IMR-90 (cell line): ENCODE measurements around the gene RAET1E.

Source experiments
- CEBPB ChIP-seq: IDR thresholded peaks from 2 replicates; pipeline ENCODE4 v1.6.1; 2012; ENCODE audit warnings: low read depth, low read length, improper control_type of control experiment
- CHD1 ChIP-seq: IDR thresholded peaks from 2 replicates; pipeline ENCODE4 v1.6.1; 2012; ENCODE audit warnings: low read depth, low read length, improper control_type of control experiment
- MAFK ChIP-seq: IDR thresholded peaks from 2 replicates; pipeline ENCODE4 v1.6.1; 2012; ENCODE audit warnings: low read depth, low read length, improper control_type of control experiment
- POLR2A ChIP-seq: IDR thresholded peaks from 2 replicates; pipeline ENCODE4 v1.6.1; 2012; ENCODE audit warnings: mild to moderate bottlenecking, low read depth, low read length
- RFX5 ChIP-seq: IDR thresholded peaks from 2 replicates; pipeline ENCODE4 v1.8.0; 2012; ENCODE audit warnings: low read depth, mild to moderate bottlenecking, low read length, moderate library complexity
- TF ChIP-seq, protein P1 (sequence below): conservative IDR thresholded peaks from 2 replicates; pipeline ENCODE4 v1.5.1; 2012; ENCODE audit warnings: mild to moderate bottlenecking, low read depth, low read length, improper control_type of control experiment
- TF ChIP-seq, protein P2 (sequence below): fragments of 150-350 bp; IDR thresholded peaks from 2 replicates; pipeline ENCODE4 v1.6.1; 2016; ENCODE audit warnings: low read depth, mild to moderate bottlenecking, low read length, moderate library complexity, borderline replicate concordance

DNA sequence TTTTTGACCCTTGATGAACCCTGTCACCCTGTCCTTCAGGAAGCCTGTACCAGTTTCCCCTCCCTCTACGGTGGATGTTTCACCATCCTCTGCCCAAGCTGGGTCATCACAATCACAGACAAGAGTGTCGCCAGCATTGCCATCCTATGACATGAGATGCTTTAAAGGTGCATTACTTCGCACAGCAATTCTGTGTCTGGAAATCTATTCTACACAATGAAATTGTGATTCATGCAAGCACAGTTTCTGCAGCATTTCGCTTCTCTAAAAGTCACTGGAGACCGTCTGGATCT is 41.4 kb upstream of the RAET1E start:
- TF ChIP-seq RFX5 = no peak
- TF ChIP-seq, protein P1, sequence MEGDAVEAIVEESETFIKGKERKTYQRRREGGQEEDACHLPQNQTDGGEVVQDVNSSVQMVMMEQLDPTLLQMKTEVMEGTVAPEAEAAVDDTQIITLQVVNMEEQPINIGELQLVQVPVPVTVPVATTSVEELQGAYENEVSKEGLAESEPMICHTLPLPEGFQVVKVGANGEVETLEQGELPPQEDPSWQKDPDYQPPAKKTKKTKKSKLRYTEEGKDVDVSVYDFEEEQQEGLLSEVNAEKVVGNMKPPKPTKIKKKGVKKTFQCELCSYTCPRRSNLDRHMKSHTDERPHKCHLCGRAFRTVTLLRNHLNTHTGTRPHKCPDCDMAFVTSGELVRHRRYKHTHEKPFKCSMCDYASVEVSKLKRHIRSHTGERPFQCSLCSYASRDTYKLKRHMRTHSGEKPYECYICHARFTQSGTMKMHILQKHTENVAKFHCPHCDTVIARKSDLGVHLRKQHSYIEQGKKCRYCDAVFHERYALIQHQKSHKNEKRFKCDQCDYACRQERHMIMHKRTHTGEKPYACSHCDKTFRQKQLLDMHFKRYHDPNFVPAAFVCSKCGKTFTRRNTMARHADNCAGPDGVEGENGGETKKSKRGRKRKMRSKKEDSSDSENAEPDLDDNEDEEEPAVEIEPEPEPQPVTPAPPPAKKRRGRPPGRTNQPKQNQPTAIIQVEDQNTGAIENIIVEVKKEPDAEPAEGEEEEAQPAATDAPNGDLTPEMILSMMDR = no peak
- no peak for TF ChIP-seq POLR2A
- no peak for TF ChIP-seq CEBPB
- TF ChIP-seq MAFK = no peak
- no peak for TF ChIP-seq CHD1
- TF ChIP-seq, protein P2, sequence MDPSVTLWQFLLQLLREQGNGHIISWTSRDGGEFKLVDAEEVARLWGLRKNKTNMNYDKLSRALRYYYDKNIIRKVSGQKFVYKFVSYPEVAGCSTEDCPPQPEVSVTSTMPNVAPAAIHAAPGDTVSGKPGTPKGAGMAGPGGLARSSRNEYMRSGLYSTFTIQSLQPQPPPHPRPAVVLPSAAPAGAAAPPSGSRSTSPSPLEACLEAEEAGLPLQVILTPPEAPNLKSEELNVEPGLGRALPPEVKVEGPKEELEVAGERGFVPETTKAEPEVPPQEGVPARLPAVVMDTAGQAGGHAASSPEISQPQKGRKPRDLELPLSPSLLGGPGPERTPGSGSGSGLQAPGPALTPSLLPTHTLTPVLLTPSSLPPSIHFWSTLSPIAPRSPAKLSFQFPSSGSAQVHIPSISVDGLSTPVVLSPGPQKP = no peak
